ENCODE measurements around the gene ARPC5L. TPM values are rescaled to one million over a fixed set of nuclear protein-coding genes. Genes with fewer than 3 reads are reported as not detected.
A peak's percentile ranks its signal among the peaks of the same experiment; 100 is the strongest.

ARPC5L gene
- total RNA-seq, 1 donor from 2014 or later, result 22.5 TPM

GRCh38 chr9:124828489-124829333, 33.2 kb upstream of the ARPC5L start:
- Mint-ChIP-seq H3K27ac (ENCODE audit: unreplicated experiment) (peak overlapping the region; percentile 54), H3K36me3 (ENCODE audit: unreplicated experiment) (no peaks in the 10 kb centered on the region)

GRCh38 chr9:124829334-124829669, 32.6 kb upstream of the ARPC5L start:
- no peak for DNase-seq (ENCODE audit: extremely low spot score, unreplicated experiment)
- TF ChIP-seq CTCF (IDR thresholded peaks at IDR 0.05), result no peak
- Mint-ChIP-seq H3K36me3 (ENCODE audit: unreplicated experiment) (no peaks in the 10 kb centered on the region), H3K4me1 (ENCODE audit: unreplicated experiment) (peaks cover 18% of the 10 kb centered on the region), H3K27me3 (ENCODE audit: unreplicated experiment) (no peaks in the 10 kb centered on the region), H3K9me3 (ENCODE audit: unreplicated experiment) (no peaks in the 10 kb centered on the region), H3K27ac (ENCODE audit: unreplicated experiment) (no peak overlapping the region), H3K4me3 (ENCODE audit: unreplicated experiment) (no peak overlapping the region)

More at GRCh38 chr9:124828489-124829333, 33.2 kb upstream of the ARPC5L start:
- no peaks in the 10 kb centered on the region for H3K9me3 Mint-ChIP-seq (ENCODE audit: unreplicated experiment)
- no peak overlapping the region for H3K4me3 Mint-ChIP-seq (ENCODE audit: unreplicated experiment)
- no peak for TF ChIP-seq CTCF (IDR thresholded peaks at IDR 0.05)
- H3K4me1 Mint-ChIP-seq (ENCODE audit: unreplicated experiment), result peaks cover 17% of the 10 kb centered on the region
- no peaks in the 10 kb centered on the region for H3K27me3 Mint-ChIP-seq (ENCODE audit: unreplicated experiment)
- no peak for DNase-seq (ENCODE audit: extremely low spot score, unreplicated experiment)

GRCh38 chr9:124830593-124830992, 31.3 kb upstream of the ARPC5L start:
- no peak for DNase-seq (ENCODE audit: extremely low spot score, unreplicated experiment)
- Mint-ChIP-seq H3K27ac (ENCODE audit: unreplicated experiment) (no peak overlapping the region), H3K36me3 (ENCODE audit: unreplicated experiment) (no peaks in the 10 kb centered on the region), H3K27me3 (ENCODE audit: unreplicated experiment) (no peaks in the 10 kb centered on the region), H3K4me3 (ENCODE audit: unreplicated experiment) (no peak overlapping the region), H3K4me1 (ENCODE audit: unreplicated experiment) (peaks cover 31% of the 10 kb centered on the region), H3K9me3 (ENCODE audit: unreplicated experiment) (no peaks in the 10 kb centered on the region)
- TF ChIP-seq CTCF (IDR thresholded peaks at IDR 0.05), result no peak

GRCh38 chr9:124831642-124832364, 30.1 kb upstream of the ARPC5L start:
- Mint-ChIP-seq H3K27me3 (ENCODE audit: unreplicated experiment) (no peaks in the 10 kb centered on the region), H3K27ac (ENCODE audit: unreplicated experiment) (peak overlapping the region; percentile 64), H3K9me3 (ENCODE audit: unreplicated experiment) (no peaks in the 10 kb centered on the region), H3K36me3 (ENCODE audit: unreplicated experiment) (no peaks in the 10 kb centered on the region), H3K4me1 (ENCODE audit: unreplicated experiment) (peaks cover 34% of the 10 kb centered on the region), H3K4me3 (ENCODE audit: unreplicated experiment) (no peak overlapping the region)
- TF ChIP-seq CTCF (IDR thresholded peaks at IDR 0.05), result no peak
- DNase-seq (ENCODE audit: extremely low spot score, unreplicated experiment), result no peak

GRCh38 chr9:124834591-124834990, 27.3 kb upstream of the ARPC5L start:
- Mint-ChIP-seq H3K9me3 (ENCODE audit: unreplicated experiment) (no peaks in the 10 kb centered on the region), H3K4me3 (ENCODE audit: unreplicated experiment) (no peak overlapping the region), H3K36me3 (ENCODE audit: unreplicated experiment) (no peaks in the 10 kb centered on the region), H3K4me1 (ENCODE audit: unreplicated experiment) (peaks cover 30% of the 10 kb centered on the region), H3K27ac (ENCODE audit: unreplicated experiment) (peak overlapping the region; percentile 77), H3K27me3 (ENCODE audit: unreplicated experiment) (no peaks in the 10 kb centered on the region)
- TF ChIP-seq CTCF (IDR thresholded peaks at IDR 0.05), result no peak
- no peak for DNase-seq (ENCODE audit: extremely low spot score, unreplicated experiment)
